Astrocyte (in vitro differentiated cells and primary cell): Measurements from ENCODE around the gene MXD1.

Experiments used
- EZH2 ChIP-seq: IDR thresholded peaks from 2 replicates; pipeline ENCODE4 v1.6.1; 2012; ENCODE audit warnings: mild to moderate bottlenecking, low read length, inconsistent platforms; ENCODE audit not compliant: insufficient read depth
- TF ChIP-seq, protein P1 (sequence below): IDR thresholded peaks from 2 replicates; pipeline ENCODE4 v1.5.1; 2011; ENCODE audit warnings: low read depth, mild to moderate bottlenecking, inconsistent platforms, low read length, moderate library complexity; ENCODE audit not compliant: insufficient read depth

DNA sequence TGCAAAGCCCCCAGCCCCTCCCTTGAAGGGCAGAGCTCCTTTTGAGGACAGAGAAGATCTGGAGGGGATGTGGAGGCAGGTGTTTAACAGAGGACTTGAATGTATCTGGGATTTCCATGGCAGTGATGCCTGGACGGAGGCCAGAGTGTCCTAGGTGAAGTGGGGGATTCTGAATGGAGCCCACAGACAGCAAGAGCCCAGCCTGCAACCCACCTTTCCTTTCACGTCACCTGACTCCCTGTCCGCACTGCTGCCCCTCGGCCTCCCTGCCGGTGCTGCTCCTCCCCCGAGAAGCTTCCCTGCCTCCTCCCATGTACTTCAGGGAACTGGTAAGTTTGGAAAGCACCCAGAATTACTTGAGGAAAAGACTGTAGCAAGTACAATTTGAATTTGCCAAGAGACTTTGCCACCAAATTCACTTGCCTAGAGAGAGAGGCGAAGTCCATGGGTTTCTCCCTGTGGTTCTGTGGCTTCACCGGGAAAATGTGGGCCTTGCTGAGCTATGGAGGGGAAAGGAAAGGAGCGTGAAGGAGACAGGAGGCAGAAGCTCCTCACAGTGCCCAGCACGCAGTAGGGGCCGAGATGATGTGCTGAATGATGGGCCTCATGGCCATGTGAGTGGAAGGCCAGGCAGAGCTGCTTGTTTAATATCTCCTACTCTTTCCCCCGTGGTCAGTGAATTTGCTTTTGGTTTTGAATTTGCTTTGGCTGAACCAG is 60.4 kb downstream of the MXD1 start:
- TF ChIP-seq, protein P1, sequence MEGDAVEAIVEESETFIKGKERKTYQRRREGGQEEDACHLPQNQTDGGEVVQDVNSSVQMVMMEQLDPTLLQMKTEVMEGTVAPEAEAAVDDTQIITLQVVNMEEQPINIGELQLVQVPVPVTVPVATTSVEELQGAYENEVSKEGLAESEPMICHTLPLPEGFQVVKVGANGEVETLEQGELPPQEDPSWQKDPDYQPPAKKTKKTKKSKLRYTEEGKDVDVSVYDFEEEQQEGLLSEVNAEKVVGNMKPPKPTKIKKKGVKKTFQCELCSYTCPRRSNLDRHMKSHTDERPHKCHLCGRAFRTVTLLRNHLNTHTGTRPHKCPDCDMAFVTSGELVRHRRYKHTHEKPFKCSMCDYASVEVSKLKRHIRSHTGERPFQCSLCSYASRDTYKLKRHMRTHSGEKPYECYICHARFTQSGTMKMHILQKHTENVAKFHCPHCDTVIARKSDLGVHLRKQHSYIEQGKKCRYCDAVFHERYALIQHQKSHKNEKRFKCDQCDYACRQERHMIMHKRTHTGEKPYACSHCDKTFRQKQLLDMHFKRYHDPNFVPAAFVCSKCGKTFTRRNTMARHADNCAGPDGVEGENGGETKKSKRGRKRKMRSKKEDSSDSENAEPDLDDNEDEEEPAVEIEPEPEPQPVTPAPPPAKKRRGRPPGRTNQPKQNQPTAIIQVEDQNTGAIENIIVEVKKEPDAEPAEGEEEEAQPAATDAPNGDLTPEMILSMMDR, result no peak
- no peak for TF ChIP-seq EZH2
